Measurements from ENCODE around the gene DUSP1. TPM values are rescaled to one million over a fixed set of nuclear protein-coding genes. Genes with fewer than 3 reads are reported as not detected.

DUSP1 gene
- total and polyA plus RNA-seq, 9 of the 15 experiments (the other 6 are each of a cell fraction or from before 2014, with no cell fraction given) = 2.1 to 14.2 (median 8.5) TPM

DNA sequence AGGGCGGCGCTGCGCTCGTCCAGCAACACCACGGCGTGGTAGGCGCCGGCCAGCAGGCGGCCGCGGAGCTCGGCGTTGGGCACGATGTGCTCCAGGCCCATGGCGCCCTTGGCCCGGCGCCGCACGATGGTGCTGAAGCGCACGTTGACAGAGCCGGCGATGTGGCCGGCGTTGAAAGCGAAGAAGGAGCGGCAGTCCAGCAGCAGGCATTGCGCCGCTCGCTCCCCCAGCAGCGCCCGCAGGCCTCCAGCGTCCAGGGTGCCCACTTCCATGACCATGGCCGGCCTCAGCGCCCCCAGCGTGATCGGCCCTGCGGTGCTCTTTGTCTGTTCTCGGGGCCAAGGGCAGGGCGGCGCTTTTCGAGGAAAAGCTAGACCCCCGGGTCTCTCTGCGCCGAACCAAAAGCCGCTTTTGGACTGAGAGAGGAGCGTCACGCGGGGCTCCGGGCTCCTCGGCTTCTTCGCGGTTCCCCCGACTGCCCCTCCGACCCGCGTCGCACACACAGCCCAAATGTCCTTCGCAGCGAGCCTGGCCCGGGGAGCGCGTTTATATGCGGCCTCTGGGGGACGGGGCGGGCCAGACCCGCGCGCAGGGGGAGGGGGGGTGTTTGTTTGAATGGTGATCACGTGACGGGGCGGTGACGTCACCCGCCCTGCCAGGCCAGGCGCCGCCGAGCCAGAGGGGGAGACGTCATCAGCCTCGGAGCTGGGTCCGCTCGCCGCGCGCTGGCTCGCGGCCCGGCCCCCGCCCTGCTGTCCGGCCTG, at the start of gene DUSP1 (continued):
- TF ChIP-seq ZNF41 (CRISPR knock-in tag; conservative IDR thresholded peaks at IDR 0.05) (no peak), JUN (IDR thresholded peaks at IDR 0.05; ENCODE audit: borderline replicate concordance, low read depth, low read length) (peak; percentile 94), JUN (CRISPR knock-in tag; IDR thresholded peaks at IDR 0.05; ENCODE audit: borderline replicate concordance) (peak; percentile 85), RBM25 (IDR thresholded peaks at IDR 0.05; ENCODE audit: low read depth, low read length, severe bottlenecking) (peak; percentile 26), ZNF766 (CRISPR knock-in tag; conservative IDR thresholded peaks at IDR 0.05) (peak; percentile 52; the same call in 1 of the 2 replicates), ZEB2 (IDR thresholded peaks at IDR 0.05) (no peak), MED1 (CRISPR knock-in tag; IDR thresholded peaks at IDR 0.05; ENCODE audit: borderline replicate concordance) (peak; percentile 82; the same call in 1 of the 2 replicates), PPARD (CRISPR knock-in tag; IDR thresholded peaks at IDR 0.05) (no peak), EWSR1 (IDR thresholded peaks at IDR 0.05; ENCODE audit: borderline replicate concordance, low read depth, partially characterized antibody) (no peak), DPF2 (IDR thresholded peaks at IDR 0.05) (no peak), DNMT1 (IDR thresholded peaks at IDR 0.05) (no peak), NR2C2 (CRISPR knock-in tag; IDR thresholded peaks at IDR 0.05) (no peak), NR2C2 (tag; IDR thresholded peaks at IDR 0.05) (no peak), PHF21A (IDR thresholded peaks at IDR 0.05; ENCODE audit: borderline replicate concordance, low read depth) (no peak), KDM2B (CRISPR knock-in tag; IDR thresholded peaks at IDR 0.05) (peak; percentile 64; the same call in 1 of the 2 replicates), PHB (CRISPR knock-in tag; IDR thresholded peaks at IDR 0.05) (peak; percentile 89; the same call in 1 of the 2 replicates)
- TF ChIP-seq, protein P1, sequence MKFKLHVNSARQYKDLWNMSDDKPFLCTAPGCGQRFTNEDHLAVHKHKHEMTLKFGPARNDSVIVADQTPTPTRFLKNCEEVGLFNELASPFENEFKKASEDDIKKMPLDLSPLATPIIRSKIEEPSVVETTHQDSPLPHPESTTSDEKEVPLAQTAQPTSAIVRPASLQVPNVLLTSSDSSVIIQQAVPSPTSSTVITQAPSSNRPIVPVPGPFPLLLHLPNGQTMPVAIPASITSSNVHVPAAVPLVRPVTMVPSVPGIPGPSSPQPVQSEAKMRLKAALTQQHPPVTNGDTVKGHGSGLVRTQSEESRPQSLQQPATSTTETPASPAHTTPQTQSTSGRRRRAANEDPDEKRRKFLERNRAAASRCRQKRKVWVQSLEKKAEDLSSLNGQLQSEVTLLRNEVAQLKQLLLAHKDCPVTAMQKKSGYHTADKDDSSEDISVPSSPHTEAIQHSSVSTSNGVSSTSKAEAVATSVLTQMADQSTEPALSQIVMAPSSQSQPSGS (CRISPR knock-in tag; IDR thresholded peaks at IDR 0.05) = peak; percentile 94
- TF ChIP-seq, protein P2, sequence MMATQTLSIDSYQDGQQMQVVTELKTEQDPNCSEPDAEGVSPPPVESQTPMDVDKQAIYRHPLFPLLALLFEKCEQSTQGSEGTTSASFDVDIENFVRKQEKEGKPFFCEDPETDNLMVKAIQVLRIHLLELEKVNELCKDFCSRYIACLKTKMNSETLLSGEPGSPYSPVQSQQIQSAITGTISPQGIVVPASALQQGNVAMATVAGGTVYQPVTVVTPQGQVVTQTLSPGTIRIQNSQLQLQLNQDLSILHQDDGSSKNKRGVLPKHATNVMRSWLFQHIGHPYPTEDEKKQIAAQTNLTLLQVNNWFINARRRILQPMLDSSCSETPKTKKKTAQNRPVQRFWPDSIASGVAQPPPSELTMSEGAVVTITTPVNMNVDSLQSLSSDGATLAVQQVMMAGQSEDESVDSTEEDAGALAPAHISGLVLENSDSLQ (IDR thresholded peaks at IDR 0.05) = 0 out of 2 replicates have a peak, but pooled peaks have one; percentile 6
- TF ChIP-seq, protein P3, sequence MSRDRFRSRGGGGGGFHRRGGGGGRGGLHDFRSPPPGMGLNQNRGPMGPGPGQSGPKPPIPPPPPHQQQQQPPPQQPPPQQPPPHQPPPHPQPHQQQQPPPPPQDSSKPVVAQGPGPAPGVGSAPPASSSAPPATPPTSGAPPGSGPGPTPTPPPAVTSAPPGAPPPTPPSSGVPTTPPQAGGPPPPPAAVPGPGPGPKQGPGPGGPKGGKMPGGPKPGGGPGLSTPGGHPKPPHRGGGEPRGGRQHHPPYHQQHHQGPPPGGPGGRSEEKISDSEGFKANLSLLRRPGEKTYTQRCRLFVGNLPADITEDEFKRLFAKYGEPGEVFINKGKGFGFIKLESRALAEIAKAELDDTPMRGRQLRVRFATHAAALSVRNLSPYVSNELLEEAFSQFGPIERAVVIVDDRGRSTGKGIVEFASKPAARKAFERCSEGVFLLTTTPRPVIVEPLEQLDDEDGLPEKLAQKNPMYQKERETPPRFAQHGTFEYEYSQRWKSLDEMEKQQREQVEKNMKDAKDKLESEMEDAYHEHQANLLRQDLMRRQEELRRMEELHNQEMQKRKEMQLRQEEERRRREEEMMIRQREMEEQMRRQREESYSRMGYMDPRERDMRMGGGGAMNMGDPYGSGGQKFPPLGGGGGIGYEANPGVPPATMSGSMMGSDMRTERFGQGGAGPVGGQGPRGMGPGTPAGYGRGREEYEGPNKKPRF (IDR thresholded peaks at IDR 0.05; ENCODE audit: low read depth, low read length) = no peak
- TF ChIP-seq, protein P4, sequence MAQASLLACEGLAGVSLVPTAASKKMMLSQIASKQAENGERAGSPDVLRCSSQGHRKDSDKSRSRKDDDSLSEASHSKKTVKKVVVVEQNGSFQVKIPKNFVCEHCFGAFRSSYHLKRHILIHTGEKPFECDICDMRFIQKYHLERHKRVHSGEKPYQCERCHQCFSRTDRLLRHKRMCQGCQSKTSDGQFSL (CRISPR knock-in tag; IDR thresholded peaks at IDR 0.05) = no peak; the same call in none of the 2 replicates
- TF ChIP-seq, protein P4 (tag; IDR thresholded peaks at IDR 0.05) = peak in 1 of 2 experiments; percentile 51; a peak in 1 of 4 replicates
- TF ChIP-seq, protein P5, sequence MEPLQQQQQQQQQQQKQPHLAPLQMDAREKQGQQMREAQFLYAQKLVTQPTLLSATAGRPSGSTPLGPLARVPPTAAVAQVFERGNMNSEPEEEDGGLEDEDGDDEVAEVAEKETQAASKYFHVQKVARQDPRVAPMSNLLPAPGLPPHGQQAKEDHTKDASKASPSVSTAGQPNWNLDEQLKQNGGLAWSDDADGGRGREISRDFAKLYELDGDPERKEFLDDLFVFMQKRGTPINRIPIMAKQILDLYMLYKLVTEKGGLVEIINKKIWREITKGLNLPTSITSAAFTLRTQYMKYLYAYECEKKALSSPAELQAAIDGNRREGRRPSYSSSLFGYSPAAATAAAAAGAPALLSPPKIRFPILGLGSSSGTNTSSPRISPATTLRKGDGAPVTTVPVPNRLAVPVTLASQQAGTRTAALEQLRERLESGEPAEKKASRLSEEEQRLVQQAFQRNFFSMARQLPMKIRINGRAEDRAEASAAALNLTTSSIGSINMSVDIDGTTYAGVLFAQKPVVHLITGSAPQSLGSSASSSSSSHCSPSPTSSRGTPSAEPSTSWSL (CRISPR knock-in tag; IDR thresholded peaks at IDR 0.05; ENCODE audit: borderline replicate concordance) = no peak
